Measurements from ENCODE around the gene CDCP2.

Gene CDCP2

GRCh38 chr1:54134295-54134694 lies 18.5 kb downstream of the CDCP2 start:
- TF ChIP-seq, protein P1, sequence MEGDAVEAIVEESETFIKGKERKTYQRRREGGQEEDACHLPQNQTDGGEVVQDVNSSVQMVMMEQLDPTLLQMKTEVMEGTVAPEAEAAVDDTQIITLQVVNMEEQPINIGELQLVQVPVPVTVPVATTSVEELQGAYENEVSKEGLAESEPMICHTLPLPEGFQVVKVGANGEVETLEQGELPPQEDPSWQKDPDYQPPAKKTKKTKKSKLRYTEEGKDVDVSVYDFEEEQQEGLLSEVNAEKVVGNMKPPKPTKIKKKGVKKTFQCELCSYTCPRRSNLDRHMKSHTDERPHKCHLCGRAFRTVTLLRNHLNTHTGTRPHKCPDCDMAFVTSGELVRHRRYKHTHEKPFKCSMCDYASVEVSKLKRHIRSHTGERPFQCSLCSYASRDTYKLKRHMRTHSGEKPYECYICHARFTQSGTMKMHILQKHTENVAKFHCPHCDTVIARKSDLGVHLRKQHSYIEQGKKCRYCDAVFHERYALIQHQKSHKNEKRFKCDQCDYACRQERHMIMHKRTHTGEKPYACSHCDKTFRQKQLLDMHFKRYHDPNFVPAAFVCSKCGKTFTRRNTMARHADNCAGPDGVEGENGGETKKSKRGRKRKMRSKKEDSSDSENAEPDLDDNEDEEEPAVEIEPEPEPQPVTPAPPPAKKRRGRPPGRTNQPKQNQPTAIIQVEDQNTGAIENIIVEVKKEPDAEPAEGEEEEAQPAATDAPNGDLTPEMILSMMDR (IDR thresholded peaks at IDR 0.05; ENCODE audit: extremely low read depth, insufficient read depth, missing control alignments), result no peak
- in situ Hi-C loops (cut with MboI; ENCODE audit: low pct_unique_long_range_greater_than_20kb, low sequenced_read_pairs, unreplicated experiment), result no loop called here
- DNase-seq (ENCODE audit: low spot score), result no peak

- in situ Hi-C loops (cut with MboI; ENCODE audit: low pct_unique_long_range_greater_than_20kb, low sequenced_read_pairs, unreplicated experiment), result no loop called here
- TF ChIP-seq, protein P1 (IDR thresholded peaks at IDR 0.05; ENCODE audit: extremely low read depth, insufficient read depth, missing control alignments), result no peak
- DNase-seq (ENCODE audit: low spot score), result no peak
Measured at GRCh38 chr1:54132495-54132894, 20.3 kb downstream of the CDCP2 start.

DNA sequence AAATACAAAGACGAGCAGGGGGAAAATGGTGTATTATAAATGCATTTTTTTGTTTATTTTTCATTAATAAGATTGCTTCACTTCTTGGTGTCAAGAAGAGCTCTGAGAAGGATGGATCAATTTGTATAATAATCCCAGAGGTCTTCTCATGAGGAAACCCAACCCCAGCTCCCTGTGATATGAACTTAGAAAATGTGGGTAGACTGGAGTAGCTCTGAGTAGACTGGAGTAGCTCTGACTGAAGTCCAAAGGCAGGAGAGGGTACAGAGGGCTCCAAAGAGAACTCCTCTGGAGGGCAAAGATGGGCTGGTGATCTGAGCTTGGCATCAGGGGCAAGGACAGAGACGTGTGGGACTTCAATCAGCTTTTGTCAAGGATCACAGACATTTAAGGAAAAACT lies 21.4 kb downstream of the CDCP2 start:
- in situ Hi-C loops (cut with MboI; ENCODE audit: low pct_unique_long_range_greater_than_20kb, low sequenced_read_pairs, unreplicated experiment), result no loop called here
- TF ChIP-seq, protein P1 (IDR thresholded peaks at IDR 0.05; ENCODE audit: extremely low read depth, insufficient read depth, missing control alignments), result no peak
- no peak for DNase-seq (ENCODE audit: low spot score)

DNA sequence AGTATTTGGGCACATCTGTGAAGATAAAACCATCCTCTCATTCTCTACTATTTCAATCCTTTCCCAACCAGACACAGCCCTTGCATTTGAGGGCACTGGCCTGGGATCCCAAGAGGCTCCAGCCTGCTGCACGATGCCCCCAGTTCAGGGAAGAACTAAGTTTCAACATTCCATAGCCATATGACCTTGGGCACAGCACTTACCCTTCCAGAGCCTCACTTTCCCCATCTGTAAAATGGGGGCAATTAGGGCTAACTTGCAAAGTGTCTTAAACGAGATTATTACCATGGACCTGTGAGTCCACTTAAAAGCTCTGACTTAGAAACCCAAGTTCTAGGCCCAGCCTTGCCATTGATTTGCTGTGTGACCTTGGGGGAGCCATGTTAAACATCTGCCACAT lies 22.9 kb downstream of the CDCP2 start:
- TF ChIP-seq, protein P1 (IDR thresholded peaks at IDR 0.05; ENCODE audit: extremely low read depth, insufficient read depth, missing control alignments), result no peak
- in situ Hi-C loops (cut with MboI; ENCODE audit: low pct_unique_long_range_greater_than_20kb, low sequenced_read_pairs, unreplicated experiment), result no loop called here
- DNase-seq (ENCODE audit: low spot score), result no peak

DNA sequence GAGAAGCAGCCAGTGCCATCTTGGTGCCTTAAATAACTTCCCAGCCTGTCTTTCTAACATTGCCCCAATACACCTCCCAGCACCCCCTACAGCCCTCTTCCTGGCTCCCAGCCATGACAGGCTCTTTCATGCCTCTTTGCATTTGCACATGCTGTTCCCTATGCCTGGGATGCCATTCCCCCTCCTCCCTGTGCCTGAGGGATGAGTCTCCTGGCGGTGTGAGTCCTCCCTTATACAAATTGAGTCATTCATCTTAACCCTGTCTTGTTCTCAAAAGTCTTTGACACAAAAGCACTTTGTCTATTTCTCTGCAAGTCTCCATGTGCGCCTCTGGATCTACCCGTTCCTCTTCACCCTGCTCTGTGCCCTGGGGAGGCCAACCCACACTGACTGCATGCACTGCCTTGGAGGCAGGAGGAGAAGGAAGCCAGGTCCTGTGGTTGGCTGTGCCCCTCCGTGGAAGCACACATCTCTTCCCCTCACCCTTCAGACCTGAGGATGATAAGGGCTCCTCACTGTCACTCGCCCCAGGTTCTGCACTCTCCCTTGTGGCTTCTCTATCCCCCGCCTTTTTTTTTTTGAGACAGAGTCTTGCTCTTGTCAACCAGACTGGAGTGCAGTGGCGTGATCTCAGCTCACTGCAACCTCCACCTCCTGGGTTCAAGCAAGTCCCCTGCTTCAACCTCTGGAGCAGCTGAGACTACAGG lies 25.1 kb downstream of the CDCP2 start:
- TF ChIP-seq, protein P1 (IDR thresholded peaks at IDR 0.05; ENCODE audit: extremely low read depth, insufficient read depth, missing control alignments), result no peak
- in situ Hi-C loops (cut with MboI; ENCODE audit: low pct_unique_long_range_greater_than_20kb, low sequenced_read_pairs, unreplicated experiment), result no loop called here
- no peak for DNase-seq (ENCODE audit: low spot score)

DNA sequence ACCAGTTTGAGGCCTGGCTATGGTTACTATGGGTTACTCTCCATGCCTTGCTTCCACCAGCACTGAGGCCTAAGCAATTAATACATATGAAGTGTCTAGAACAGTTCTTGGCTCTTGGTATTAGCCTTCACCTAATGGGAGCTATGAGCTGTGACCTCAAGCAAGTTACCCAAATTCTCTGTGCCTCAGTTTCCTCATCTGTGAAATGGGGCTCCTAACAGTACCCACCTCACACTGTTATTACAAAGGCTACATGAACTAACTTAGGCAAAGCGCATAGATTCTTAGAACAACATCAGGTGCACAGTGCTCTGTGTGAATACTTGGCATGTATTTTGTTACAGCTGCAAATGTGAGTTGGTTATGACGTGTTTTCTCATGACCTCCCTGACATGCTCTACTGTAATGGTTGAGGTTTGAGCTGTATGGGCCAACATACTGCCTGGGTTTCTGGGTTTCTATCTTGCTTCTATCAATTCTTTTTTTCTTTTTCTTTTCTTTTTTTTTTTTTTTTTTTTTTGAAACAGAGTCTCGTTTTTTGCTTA lies 26.5 kb downstream of the CDCP2 start:
- in situ Hi-C loops (cut with MboI; ENCODE audit: low pct_unique_long_range_greater_than_20kb, low sequenced_read_pairs, unreplicated experiment), result no loop called here

More for the DNA sequence above, 26.5 kb downstream of the CDCP2 start:
- no peak for DNase-seq (ENCODE audit: low spot score)
- TF ChIP-seq, protein P1 (IDR thresholded peaks at IDR 0.05; ENCODE audit: extremely low read depth, insufficient read depth, missing control alignments), result no peak
